HG03064 (cell line): Measurements from ENCODE around the gene SAT2.
A peak's percentile ranks its signal among the peaks of the same experiment; 100 is the strongest.

ENCODE experiments used
- ATAC-seq: cut with Tn5 transposase; IDR thresholded peaks from one replicate; pipeline ENCODE4 v1.9.1; 2021; ENCODE audit warnings: low read depth; ENCODE audit not compliant: unreplicated experiment

The SAT2 gene

GRCh38 chr17:7593296-7593695 is 34.3 kb downstream of the SAT2 start:
- no peak for ATAC-seq

GRCh38 chr17:7592422-7593021 is 35.1 kb downstream of the SAT2 start:
- no peak for ATAC-seq

- no peak for ATAC-seq
These were observed 36.0 kb downstream of the SAT2 start for GRCh38 chr17:7591596-7591995.

- no peak for ATAC-seq
These were observed 36.9 kb downstream of the SAT2 start for GRCh38 chr17:7590743-7591142.

- ATAC-seq, result no peak
These were observed 37.5 kb downstream of the SAT2 start, which contains the start of gene SOX15 for GRCh38 chr17:7589891-7590691. Gene SOX15, minus strand, starts transcription at chr17:7590094. Its CDS starts 418 bp downstream, at chr17:7589676.

- ATAC-seq, result no peak
These were observed 38.3 kb downstream of the SAT2 start for GRCh38 chr17:7589204-7589868.

- no peak for ATAC-seq
These were observed 38.9 kb downstream of the SAT2 start for GRCh38 chr17:7588553-7589203.

GRCh38 chr17:7587420-7588151 is 40.0 kb downstream of the SAT2 start:
- ATAC-seq, result no peak

GRCh38 chr17:7586673-7587419 is 40.8 kb downstream of the SAT2 start:
- no peak for ATAC-seq

- ATAC-seq, result peak; percentile 53
These were observed 44.1 kb downstream of the SAT2 start, which contains the start of gene MPDU1 for GRCh38 chr17:7583253-7584109. Gene MPDU1, plus strand, starts transcription at chr17:7583852. Its CDS starts 11 bp downstream, at chr17:7583863.

GRCh38 chr17:7582396-7583252 is 45.0 kb downstream of the SAT2 start:
- ATAC-seq, result no peak

- no peak for ATAC-seq
These were observed 46.7 kb downstream of the SAT2 start for GRCh38 chr17:7580604-7581575.

- ATAC-seq, result no peak
These were observed 47.6 kb downstream of the SAT2 start for GRCh38 chr17:7579834-7580603.

GRCh38 chr17:7579001-7579833 is 48.4 kb downstream of the SAT2 start, which contains the start of gene CD68:
Gene CD68, plus strand, starts transcription at chr17:7579638. Its CDS starts 40 bp downstream, at chr17:7579678.
- no peak for ATAC-seq
